Lower leg skin (tissue), 4 donors: ENCODE data around the gene FSTL1. TPM values are rescaled to one million over a fixed set of nuclear protein-coding genes. Genes with fewer than 3 reads are reported as not detected.

Source experiments
- DNase-seq, 2 donors: peaks; one replicate each; pipeline ENCODE4 v3.0.0-alpha.2; 2019; ENCODE audit warnings: low spot score in 2 of 2
- H3K4me3 ChIP-seq: fragments of 200-600 bp; sonication (generic); 2 replicates; pipeline ENCODE4 v1.5.1; 2017; ENCODE audit warnings: mild to moderate bottlenecking, low read depth; ENCODE audit not compliant: poor library complexity, severe bottlenecking
- CTCF ChIP-seq, 3 donors: fragments of 450-650 bp; IDR thresholded peaks; one replicate each; pipeline ENCODE4 v1.5.1; 2016; ENCODE audit warnings: antibody characterized with exemption in 3 of 3, mild to moderate bottlenecking in 3 of 3, moderate library complexity in 2 of 3
- POLR2A ChIP-seq, 2 donors: fragments of 450-650 bp; IDR thresholded peaks; one replicate each; pipeline ENCODE4 v1.6.1; 2016 to 2017; ENCODE audit warnings: antibody characterized with exemption in 2 of 2, mild to moderate bottlenecking in 1 of 2, moderate library complexity in 1 of 2
- WGBS, 2 donors: methylation state at CpG; one replicate each; pipeline ENCODE4 v1.1.5; 2018; 5-methylcytosine and 5-hydroxymethylcytosine counted together
- intact Hi-C: fragments of 100-400 bp; cut with DNase I; formaldehyde crosslinking; loops from one replicate; pipeline ENCODE4 v1.15.0; 2023; ENCODE audit warnings: low total_unique reads
- total RNA-seq, 4 donors: library from RNA; depleted of rRNA; stranded (reverse); fragments of >200 nt; gene quantifications; one replicate each; pipeline ENCODE4 v1.1.0, GENCODE V29; 2016

FSTL1 gene
- total RNA-seq, 4 donors from 2014 or later = 52.8 to 207 (median 104) TPM

- intact Hi-C loops = no loop called here
- TF ChIP-seq CTCF (IDR thresholded peaks at IDR 0.05) (no peak), POLR2A (IDR thresholded peaks at IDR 0.05) (no peak)
- no peak for DNase-seq
- H3K4me3 ChIP-seq = no peak overlapping the region
- WGBS, 2 donors = 94 to 95% methylated on average over 2 of the region's 2 CpGs
Observed at GRCh38 chr3:120495809-120496208, 45.0 kb upstream of the FSTL1 start.

DNA sequence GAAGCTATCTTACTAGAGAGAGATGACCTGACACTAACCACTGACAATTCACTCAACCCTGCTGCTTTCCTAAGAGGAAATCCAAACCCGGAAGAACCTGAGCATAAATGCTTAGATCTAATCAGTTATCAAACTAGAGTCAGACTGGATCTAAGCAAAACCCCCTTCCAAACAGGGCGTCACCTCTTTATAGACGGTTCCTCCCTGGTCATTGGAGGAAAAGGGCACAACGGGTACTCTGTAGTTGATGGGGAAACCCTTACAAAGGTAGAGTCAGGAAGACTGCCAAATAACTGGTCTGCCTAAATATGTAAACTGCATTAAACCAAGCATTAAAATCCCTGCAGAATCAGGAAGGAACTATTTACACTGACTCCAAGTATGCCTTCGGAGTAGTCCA lies 41.3 kb upstream of the FSTL1 start:
- intact Hi-C loops = no loop called here
- TF ChIP-seq POLR2A (IDR thresholded peaks at IDR 0.05) = no peak
- no peak for TF ChIP-seq CTCF (IDR thresholded peaks at IDR 0.05)
- no peak overlapping the region for H3K4me3 ChIP-seq
- DNase-seq = no peak
- WGBS, 2 donors = 73 to 75% methylated on average over 5 of the region's 5 CpGs

DNA sequence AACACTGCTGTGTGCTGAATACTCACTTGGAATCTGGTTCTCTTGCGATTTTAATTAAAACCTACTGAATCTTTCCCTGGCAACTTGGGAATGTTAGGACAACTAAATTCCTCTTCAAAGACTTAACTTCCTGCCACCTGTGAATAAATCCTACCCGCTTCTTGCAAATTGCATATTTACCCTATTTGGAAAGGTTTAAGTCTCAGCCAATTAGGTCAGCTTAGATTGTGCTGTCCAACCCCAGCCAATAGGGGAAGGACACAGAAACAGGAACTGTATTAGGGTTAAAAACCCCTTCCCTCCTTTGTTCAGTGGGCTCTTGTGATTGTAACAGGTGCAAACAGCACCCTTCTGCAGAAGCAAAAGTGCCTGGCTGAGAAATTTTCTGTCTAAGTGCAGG lies 38.6 kb upstream of the FSTL1 start:
- 78 to 87% methylated on average over 2 of the region's 2 CpGs for WGBS, 2 donors
- no peak for DNase-seq
- H3K4me3 ChIP-seq = no peak overlapping the region
- TF ChIP-seq POLR2A (IDR thresholded peaks at IDR 0.05) = no peak
- no peak for TF ChIP-seq CTCF (IDR thresholded peaks at IDR 0.05)
- intact Hi-C loops = no loop called here

- DNase-seq = no peak
- TF ChIP-seq POLR2A (IDR thresholded peaks at IDR 0.05) (no peak), CTCF (IDR thresholded peaks at IDR 0.05) (no peak)
- WGBS, 2 donors = 71 to 72% methylated on average over 3 of the region's 3 CpGs
Observed at GRCh38 chr3:120488296-120488695, 37.5 kb upstream of the FSTL1 start.

GRCh38 chr3:120487191-120487650 lies 36.4 kb upstream of the FSTL1 start:
- peak in 1 of 2 donors; percentile 38 for DNase-seq
- TF ChIP-seq CTCF (IDR thresholded peaks at IDR 0.05) (no peak), POLR2A (IDR thresholded peaks at IDR 0.05) (no peak)
- H3K4me3 ChIP-seq = no peak overlapping the region
- 20 to 30% methylated on average over 3 of the region's 3 CpGs for WGBS, 2 donors
- intact Hi-C loops = no loop called here

More at GRCh38 chr3:120488296-120488695, 37.5 kb upstream of the FSTL1 start:
- intact Hi-C loops = no loop called here
- no peak overlapping the region for H3K4me3 ChIP-seq

GRCh38 chr3:120481081-120481480 lies 30.3 kb upstream of the FSTL1 start:
- H3K4me3 ChIP-seq = no peak overlapping the region
- WGBS, 2 donors = 83 to 89% methylated on average over 2 of the region's 2 CpGs
- DNase-seq = no peak
- TF ChIP-seq POLR2A (IDR thresholded peaks at IDR 0.05) (no peak), CTCF (IDR thresholded peaks at IDR 0.05) (no peak)
- intact Hi-C loops = no loop called here
